HL-60 (cell line): ENCODE measurements around the gene SPTB.

Source experiments
- GABPA ChIP-seq: IDR thresholded peaks from 2 replicates; pipeline ENCODE4 v1.6.1; 2012; ENCODE audit warnings: low read depth
- POLR2AphosphoS5 ChIP-seq: IDR thresholded peaks from 2 replicates; pipeline ENCODE4 v1.6.1; 2012; ENCODE audit warnings: low read depth
- SPI1 ChIP-seq: IDR thresholded peaks from 2 replicates; pipeline ENCODE4 v1.6.1; 2012; ENCODE audit warnings: low read depth, mild to moderate bottlenecking, borderline replicate concordance
- TF ChIP-seq, protein P1 (sequence below): IDR thresholded peaks from one replicate; pipeline ENCODE4 v1.5.1; 2011; ENCODE audit warnings: low read length, control low read depth, inconsistent platforms; ENCODE audit not compliant: insufficient read depth
- TF ChIP-seq, protein P2 (sequence below): IDR thresholded peaks from 2 replicates; pipeline ENCODE4 v1.6.1; 2012; ENCODE audit warnings: low read depth; ENCODE audit not compliant: insufficient replicate concordance

DNA sequence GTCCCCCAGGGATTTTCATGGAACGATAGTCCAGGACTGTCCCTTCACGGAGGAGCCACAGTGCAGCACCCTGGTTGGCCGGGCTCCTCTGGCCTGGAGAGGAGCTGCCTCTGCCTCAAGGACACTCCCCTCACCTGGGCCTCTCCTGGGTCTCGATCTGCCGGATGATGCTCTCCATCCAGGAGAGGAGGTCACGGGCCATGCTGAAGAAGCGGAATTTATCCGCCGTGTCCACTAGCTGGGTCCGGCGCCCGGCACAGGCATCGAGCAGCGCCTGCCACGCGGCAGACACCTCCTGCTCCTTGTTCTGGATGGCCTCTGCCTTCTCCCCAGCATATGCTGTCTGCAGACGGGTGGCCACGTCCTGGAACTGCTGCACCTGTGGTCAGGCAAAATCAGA, 109.0 kb downstream of the SPTB start:
- TF ChIP-seq POLR2AphosphoS5 (no peak), SPI1 (no peak), GABPA (no peak)
- TF ChIP-seq, protein P1, sequence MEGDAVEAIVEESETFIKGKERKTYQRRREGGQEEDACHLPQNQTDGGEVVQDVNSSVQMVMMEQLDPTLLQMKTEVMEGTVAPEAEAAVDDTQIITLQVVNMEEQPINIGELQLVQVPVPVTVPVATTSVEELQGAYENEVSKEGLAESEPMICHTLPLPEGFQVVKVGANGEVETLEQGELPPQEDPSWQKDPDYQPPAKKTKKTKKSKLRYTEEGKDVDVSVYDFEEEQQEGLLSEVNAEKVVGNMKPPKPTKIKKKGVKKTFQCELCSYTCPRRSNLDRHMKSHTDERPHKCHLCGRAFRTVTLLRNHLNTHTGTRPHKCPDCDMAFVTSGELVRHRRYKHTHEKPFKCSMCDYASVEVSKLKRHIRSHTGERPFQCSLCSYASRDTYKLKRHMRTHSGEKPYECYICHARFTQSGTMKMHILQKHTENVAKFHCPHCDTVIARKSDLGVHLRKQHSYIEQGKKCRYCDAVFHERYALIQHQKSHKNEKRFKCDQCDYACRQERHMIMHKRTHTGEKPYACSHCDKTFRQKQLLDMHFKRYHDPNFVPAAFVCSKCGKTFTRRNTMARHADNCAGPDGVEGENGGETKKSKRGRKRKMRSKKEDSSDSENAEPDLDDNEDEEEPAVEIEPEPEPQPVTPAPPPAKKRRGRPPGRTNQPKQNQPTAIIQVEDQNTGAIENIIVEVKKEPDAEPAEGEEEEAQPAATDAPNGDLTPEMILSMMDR = no peak
- TF ChIP-seq, protein P2, sequence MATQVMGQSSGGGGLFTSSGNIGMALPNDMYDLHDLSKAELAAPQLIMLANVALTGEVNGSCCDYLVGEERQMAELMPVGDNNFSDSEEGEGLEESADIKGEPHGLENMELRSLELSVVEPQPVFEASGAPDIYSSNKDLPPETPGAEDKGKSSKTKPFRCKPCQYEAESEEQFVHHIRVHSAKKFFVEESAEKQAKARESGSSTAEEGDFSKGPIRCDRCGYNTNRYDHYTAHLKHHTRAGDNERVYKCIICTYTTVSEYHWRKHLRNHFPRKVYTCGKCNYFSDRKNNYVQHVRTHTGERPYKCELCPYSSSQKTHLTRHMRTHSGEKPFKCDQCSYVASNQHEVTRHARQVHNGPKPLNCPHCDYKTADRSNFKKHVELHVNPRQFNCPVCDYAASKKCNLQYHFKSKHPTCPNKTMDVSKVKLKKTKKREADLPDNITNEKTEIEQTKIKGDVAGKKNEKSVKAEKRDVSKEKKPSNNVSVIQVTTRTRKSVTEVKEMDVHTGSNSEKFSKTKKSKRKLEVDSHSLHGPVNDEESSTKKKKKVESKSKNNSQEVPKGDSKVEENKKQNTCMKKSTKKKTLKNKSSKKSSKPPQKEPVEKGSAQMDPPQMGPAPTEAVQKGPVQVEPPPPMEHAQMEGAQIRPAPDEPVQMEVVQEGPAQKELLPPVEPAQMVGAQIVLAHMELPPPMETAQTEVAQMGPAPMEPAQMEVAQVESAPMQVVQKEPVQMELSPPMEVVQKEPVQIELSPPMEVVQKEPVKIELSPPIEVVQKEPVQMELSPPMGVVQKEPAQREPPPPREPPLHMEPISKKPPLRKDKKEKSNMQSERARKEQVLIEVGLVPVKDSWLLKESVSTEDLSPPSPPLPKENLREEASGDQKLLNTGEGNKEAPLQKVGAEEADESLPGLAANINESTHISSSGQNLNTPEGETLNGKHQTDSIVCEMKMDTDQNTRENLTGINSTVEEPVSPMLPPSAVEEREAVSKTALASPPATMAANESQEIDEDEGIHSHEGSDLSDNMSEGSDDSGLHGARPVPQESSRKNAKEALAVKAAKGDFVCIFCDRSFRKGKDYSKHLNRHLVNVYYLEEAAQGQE = no peak
